Measurements from ENCODE around the gene CIRBP. TPM values are rescaled to one million over a fixed set of nuclear protein-coding genes. Genes with fewer than 3 reads are reported as not detected.

CIRBP gene
- total RNA-seq, 1 donor: 245 TPM

DNA sequence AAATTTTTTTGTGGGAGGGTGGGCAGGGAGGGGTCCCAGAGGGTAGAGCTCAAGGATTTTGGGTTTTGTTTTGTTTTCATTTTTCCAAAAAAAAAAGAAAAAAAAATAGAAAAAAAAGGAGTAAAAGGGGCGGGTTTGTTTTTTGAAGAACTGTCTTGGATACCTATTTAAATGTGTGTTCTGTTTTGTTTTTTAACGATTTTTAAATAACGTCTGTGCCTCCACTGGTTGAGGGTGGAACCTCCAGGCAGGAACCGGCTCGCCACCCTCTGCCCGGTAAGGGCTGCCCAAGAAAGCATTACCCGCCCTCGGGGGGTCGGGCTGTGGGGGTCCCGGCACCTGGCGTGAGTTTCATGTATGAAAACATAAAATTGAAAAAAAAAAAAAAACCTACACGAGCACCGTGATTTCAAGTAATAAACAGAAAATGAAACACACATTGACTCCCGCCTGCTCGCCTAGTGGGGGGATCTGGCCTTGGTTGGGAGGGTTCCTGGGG is 10.4 kb upstream of the CIRBP start:
- DNase-seq (ENCODE audit: low read depth): peak; percentile 35
- H3K4me3 ChIP-seq (ENCODE audit: low read depth, low read length): no peak overlapping the region
- no peak for TF ChIP-seq CTCF (IDR thresholded peaks at IDR 0.05; ENCODE audit: insufficient read depth, low read length)

DNA sequence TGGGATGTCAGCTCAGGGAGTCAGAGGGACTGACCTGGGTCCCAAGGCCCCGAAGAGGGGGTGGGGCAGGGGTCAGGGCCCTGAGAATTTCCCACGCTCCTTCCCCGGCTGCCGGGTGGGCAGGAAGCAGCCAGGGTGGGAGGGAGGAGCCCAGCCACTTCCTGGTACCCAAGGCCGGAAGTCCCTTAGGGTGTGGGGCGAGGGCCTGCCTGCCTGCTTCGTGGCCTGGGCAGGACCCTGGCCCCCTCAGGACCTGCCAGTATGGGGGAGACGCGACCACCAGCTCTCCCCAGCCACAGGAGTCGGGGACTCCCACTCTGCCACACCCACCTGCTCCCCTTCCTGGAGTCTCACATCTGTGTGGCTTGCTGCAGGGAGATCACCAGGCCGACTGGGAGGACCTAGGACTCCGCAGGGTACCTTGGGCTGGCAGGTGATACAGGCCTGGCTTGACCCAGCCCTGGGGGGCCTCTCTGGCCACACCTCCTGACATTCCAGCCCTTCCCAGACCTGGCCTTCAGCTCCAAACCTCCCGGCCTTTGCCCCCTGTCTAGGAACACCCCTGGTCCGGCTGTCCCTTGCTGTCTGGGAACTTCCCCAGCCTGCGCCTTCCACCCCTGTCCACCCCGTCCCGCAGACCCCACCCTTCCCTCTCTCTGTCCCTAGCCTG is 9.8 kb upstream of the CIRBP start:
- no peak overlapping the region for H3K4me3 ChIP-seq (ENCODE audit: low read depth, low read length)
- TF ChIP-seq CTCF (IDR thresholded peaks at IDR 0.05; ENCODE audit: insufficient read depth, low read length): no peak
- peak; percentile 51 for DNase-seq (ENCODE audit: low read depth)

DNA sequence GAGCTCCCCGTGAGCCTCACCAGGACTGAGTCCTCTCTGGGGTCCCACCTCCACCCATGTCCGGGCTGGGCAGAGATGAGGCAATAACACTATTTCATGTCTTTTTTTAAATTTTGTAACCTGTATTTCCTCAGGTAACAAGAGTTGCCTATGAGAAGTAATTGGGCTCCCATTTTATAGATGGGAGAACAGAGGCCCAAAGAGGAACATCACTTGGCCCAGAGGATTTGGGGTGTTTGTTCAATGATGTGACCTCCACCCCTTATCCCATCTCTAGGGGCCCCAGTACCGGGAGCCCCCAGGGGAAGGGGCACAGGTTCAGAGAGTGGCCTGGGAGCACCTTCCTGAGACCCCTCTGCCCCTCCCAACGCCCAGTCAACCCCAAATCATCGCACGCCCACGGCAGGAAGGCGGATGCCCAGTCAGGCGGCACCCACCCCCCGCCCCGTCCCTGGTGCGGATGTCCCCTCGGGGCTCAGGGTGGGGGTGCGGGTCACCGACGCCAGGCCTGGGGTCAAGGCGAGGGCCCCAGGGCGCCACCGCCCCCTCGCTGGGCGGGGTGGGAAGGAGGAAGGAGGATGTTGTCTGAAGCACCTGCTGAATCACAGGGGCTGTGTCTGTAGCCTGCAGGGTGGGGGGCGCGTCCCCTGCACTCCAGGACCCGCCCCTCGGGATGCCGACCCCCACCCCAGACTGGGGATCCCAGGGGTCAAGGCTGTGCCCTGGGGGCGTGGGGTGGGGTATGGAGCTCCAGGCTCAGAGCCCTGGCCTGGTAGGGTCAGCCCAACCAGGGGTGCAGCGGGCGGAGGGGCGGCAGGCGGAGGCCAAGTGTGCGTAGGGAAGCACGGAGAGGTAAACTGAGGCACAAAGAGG is 9.0 kb upstream of the CIRBP start:
- H3K4me3 ChIP-seq (ENCODE audit: low read depth, low read length): no peak overlapping the region

GRCh38 chr19:1260749-1261537 is 8.2 kb upstream of the CIRBP start:
- peak overlapping the region; percentile 73 for H3K4me3 ChIP-seq (ENCODE audit: low read depth, low read length)
- peak; percentile 96 for DNase-seq (ENCODE audit: low read depth)
- TF ChIP-seq CTCF (IDR thresholded peaks at IDR 0.05; ENCODE audit: insufficient read depth, low read length): no peak

More for the DNA sequence above, 9.0 kb upstream of the CIRBP start:
- DNase-seq (ENCODE audit: low read depth): no peak
- no peak for TF ChIP-seq CTCF (IDR thresholded peaks at IDR 0.05; ENCODE audit: insufficient read depth, low read length)

DNA sequence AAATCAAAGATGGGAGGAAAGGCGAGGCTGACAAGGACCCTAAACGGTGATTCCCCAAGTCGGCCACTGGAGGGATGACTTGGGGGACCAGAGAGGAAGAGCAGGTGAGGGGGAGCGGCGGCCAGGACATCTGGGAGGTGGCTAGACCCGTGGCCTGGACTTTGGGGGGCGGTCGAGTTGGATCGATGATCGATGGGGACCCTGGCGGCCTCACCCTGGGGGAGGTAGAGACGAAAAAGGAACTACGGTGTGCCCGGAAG is 7.7 kb upstream of the CIRBP start:
- no peak for DNase-seq (ENCODE audit: low read depth)
- TF ChIP-seq CTCF (IDR thresholded peaks at IDR 0.05; ENCODE audit: insufficient read depth, low read length): peak; percentile 17
- H3K4me3 ChIP-seq (ENCODE audit: low read depth, low read length): peak overlapping the region; percentile 73

DNA sequence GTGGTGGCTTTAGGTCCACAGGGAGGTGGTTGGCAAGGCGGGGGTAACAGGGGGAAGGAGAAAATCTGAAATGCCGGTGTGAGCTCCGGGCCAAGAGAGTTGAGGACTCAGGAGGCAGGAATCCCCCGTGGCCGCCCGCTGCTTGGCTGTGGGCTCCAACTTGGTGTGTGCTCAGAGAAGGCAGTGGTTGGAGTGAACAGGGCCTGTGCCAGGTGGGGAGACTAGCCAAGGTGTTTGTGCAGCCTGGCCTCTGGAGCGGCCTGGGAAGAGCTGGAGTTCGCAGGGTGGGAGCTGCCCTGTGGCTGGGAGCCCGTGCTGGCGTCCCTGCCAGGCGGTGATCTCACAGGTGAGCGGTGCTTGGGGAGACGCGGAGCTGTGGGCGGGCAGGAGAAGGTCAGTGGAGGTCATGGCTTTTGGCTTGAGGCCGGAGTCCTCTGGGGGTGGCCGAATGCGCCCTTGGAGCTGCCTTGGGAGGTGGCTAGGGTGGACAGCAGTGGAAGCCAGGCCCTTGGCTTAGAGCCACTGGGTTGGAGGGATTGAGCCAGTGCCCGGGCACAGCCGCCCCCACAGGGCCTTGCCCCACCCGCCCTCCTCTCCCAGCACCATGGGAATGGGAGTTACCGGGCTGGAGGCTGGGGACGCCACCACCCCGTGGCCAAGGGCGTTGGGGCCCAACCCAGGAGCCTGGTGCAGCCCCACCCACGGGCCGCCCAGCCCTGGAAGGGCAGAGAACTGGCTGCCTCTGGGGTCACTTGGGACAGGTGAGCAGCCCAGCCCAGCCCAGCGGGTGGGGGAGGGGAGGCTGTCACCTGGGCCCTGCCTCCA is 7.1 kb upstream of the CIRBP start:
- TF ChIP-seq CTCF (IDR thresholded peaks at IDR 0.05; ENCODE audit: insufficient read depth, low read length): no peak
- H3K4me3 ChIP-seq (ENCODE audit: low read depth, low read length): peak overlapping the region; percentile 73
- peak; percentile 82 for DNase-seq (ENCODE audit: low read depth)

Measured in fibroblast of the aortic adventitia (primary cell).